H1 (cell line): ENCODE measurements around the gene KRT1. TPM values are rescaled to one million over a fixed set of nuclear protein-coding genes. Genes with fewer than 3 reads are reported as not detected.

Experiments used
- CTCF ChIA-PET: fragments of 300-600 bp; sonication (Branson Sonifier 250); formaldehyde crosslinking; loops from one replicate; lab custom pipeline; 2021; ENCODE audit not compliant: partially characterized antibody; lab: Charles Lee
- POLR2A ChIA-PET: fragments of 300-600 bp; sonication (Branson Sonifier 250); formaldehyde crosslinking; loops from one replicate; lab custom pipeline; 2021; ENCODE audit warnings: inconsistent platforms; ENCODE audit not compliant: partially characterized antibody; lab: Charles Lee
- DNase-seq, 2 experiments: peaks; one replicate each; pipeline versions ENCODE4 v3.0.0 to v3.0.0-alpha.2; 2010 to 2022; ENCODE audit warnings: low spot score in 2 of 2, low read depth in 1 of 2, mixed read lengths in 1 of 2
- FAIRE-seq: peaks from 2 replicates; lab custom pipeline; 2011; peaks lifted over from hg19 to GRCh38; lab: Jason Lieb, UNC
- H2AFZ ChIP-seq: 2 replicates; pipeline ENCODE4 v1.8.1; 2012; ENCODE audit warnings: low read length, inconsistent platforms
- H2AK5ac ChIP-seq: 2 replicates; pipeline ENCODE4 v1.6.1; 2013; ENCODE audit warnings: low read depth, low read length
- H2BK120ac ChIP-seq: replicated peaks from 2 replicates; pipeline ENCODE3; 2013; ENCODE audit warnings: low read depth, low read length, inconsistent platforms
- H2BK12ac ChIP-seq: 2 replicates; pipeline ENCODE4 v1.6.1; 2013; ENCODE audit warnings: low read depth, low read length
- H2BK15ac ChIP-seq: 2 replicates; pipeline ENCODE4 v1.6.1; 2013; ENCODE audit warnings: low read length
- H2BK20ac ChIP-seq: 2 replicates; pipeline ENCODE4 v1.6.1; 2013; ENCODE audit warnings: low read length
- H2BK5ac ChIP-seq: 2 replicates; pipeline ENCODE4 v1.6.1; 2013; ENCODE audit warnings: low read depth, low read length
- H3K14ac ChIP-seq: 2 replicates; pipeline ENCODE4 v1.6.1; 2013; ENCODE audit warnings: inconsistent platforms; ENCODE audit not compliant: insufficient read length
- H3K18ac ChIP-seq: 2 replicates; pipeline ENCODE4 v1.6.1; 2013; ENCODE audit warnings: low read length; ENCODE audit errors: extremely low read depth
- H3K23ac ChIP-seq: 2 replicates; pipeline ENCODE4 v1.6.1; 2013; ENCODE audit warnings: inconsistent platforms; ENCODE audit not compliant: insufficient read length
- H3K23me2 ChIP-seq: 2 replicates; pipeline ENCODE4 v1.6.1; 2013; ENCODE audit warnings: low read depth, low read length
- H3K27ac ChIP-seq: 2 replicates; pipeline ENCODE4 v1.6.1; 2011; ENCODE audit warnings: low read depth, low read length, inconsistent platforms
- H3K27me3 ChIP-seq, 4 experiments: replicated peaks in 1 of 4; 1 replicate in 1 of 4; 2 replicates in 3 of 4; pipeline versions ENCODE4 v1.6.1 to v1.8.1; 2011 to 2013; ENCODE audit warnings: low read length in 3 of 4, mild to moderate bottlenecking in 3 of 4, inconsistent platforms in 2 of 4, mixed read lengths in 2 of 4, moderate library complexity in 1 of 4; ENCODE audit not compliant: control insufficient read depth in 3 of 4, insufficient read depth in 3 of 4; ENCODE audit errors: extremely low read depth in 1 of 4
- H3K36me3 ChIP-seq, 4 experiments: 2 replicates each; pipeline versions ENCODE4 v1.6.1 to v1.8.1; 2011 to 2013; ENCODE audit warnings: mild to moderate bottlenecking in 4 of 4, low read length in 3 of 4, moderate library complexity in 2 of 4, control low read depth in 1 of 4, inconsistent platforms in 1 of 4; ENCODE audit not compliant: insufficient read depth in 4 of 4, control insufficient read depth in 2 of 4
- H3K4ac ChIP-seq: replicated peaks from 2 replicates; pipeline ENCODE3; 2013; ENCODE audit warnings: low read length, low read depth, mixed read lengths, inconsistent platforms; ENCODE audit not compliant: insufficient read length
- H3K4me1 ChIP-seq, 4 experiments: replicated peaks in 1 of 4; 1 replicate in 1 of 4; 2 replicates in 3 of 4; pipeline versions ENCODE4 v1.6.1 to v1.8.1; 2011 to 2013; ENCODE audit warnings: low read length in 3 of 4, inconsistent platforms in 2 of 4, mixed read lengths in 1 of 4; ENCODE audit not compliant: insufficient read depth in 4 of 4, control insufficient read depth in 3 of 4
- H3K4me2 ChIP-seq, 2 experiments: 2 replicates each; pipeline versions ENCODE4 v1.6.1 to v1.8.1; 2011 to 2013; ENCODE audit warnings: low read depth in 2 of 2, low read length in 2 of 2, control low read depth in 1 of 2, inconsistent platforms in 1 of 2, mild to moderate bottlenecking in 1 of 2; ENCODE audit not compliant: insufficient read depth in 1 of 2
- H3K4me3 ChIP-seq, 4 experiments: fragments of 200-600, 300-600 bp in 1 of 4; sonication (generic), shearing (Covaris generic), sonication (Bioruptor Twin) in 1 of 4; 2 replicates each; pipeline versions ENCODE4 v1.5.1 to v1.8.1; 2011 to 2016; ENCODE audit warnings: low read length in 4 of 4, low read depth in 3 of 4, control low read depth in 2 of 4, inconsistent platforms in 2 of 4, mild to moderate bottlenecking in 2 of 4, mixed read lengths in 1 of 4, moderate library complexity in 1 of 4; ENCODE audit not compliant: insufficient read depth in 2 of 4; ENCODE audit errors: extremely low read depth in 1 of 4
- H3K56ac ChIP-seq: replicated peaks from 2 replicates; pipeline ENCODE3; 2013; ENCODE audit warnings: low read depth, mild to moderate bottlenecking, mixed read lengths, low read length, inconsistent platforms; ENCODE audit not compliant: insufficient read length
- H3K79me1 ChIP-seq: 2 replicates; pipeline ENCODE4 v1.6.1; 2013; ENCODE audit warnings: low read depth, low read length, control low read depth
- H3K79me2 ChIP-seq, 2 experiments: 2 replicates each; pipeline versions ENCODE4 v1.6.1 to v1.8.1; 2012 to 2013; ENCODE audit warnings: low read length in 2 of 2, mild to moderate bottlenecking in 2 of 2, inconsistent platforms in 1 of 2; ENCODE audit not compliant: insufficient read depth in 2 of 2, control insufficient read depth in 1 of 2
- H3K9ac ChIP-seq, 4 experiments: replicated peaks in 1 of 4; 1 replicate in 1 of 4; 2 replicates in 3 of 4; pipeline versions ENCODE4 v1.6.1 to v1.8.1; 2011 to 2013; ENCODE audit warnings: low read depth in 3 of 4, low read length in 3 of 4, control low read depth in 2 of 4, mild to moderate bottlenecking in 2 of 4, moderate library complexity in 2 of 4, inconsistent platforms in 1 of 4; ENCODE audit errors: extremely low read depth in 1 of 4
- H3K9me3 ChIP-seq, 2 experiments: 2 replicates each; pipeline versions ENCODE4 v1.6.1 to v1.8.1; 2012 to 2013; ENCODE audit warnings: mild to moderate bottlenecking in 2 of 2, moderate library complexity in 2 of 2, control low read depth in 1 of 2, inconsistent platforms in 1 of 2, low read depth in 1 of 2, low read length in 1 of 2, mixed read lengths in 1 of 2; ENCODE audit not compliant: insufficient read depth in 2 of 2
- H4K20me1 ChIP-seq, 2 experiments: replicated peaks in 1 of 2; 2 replicates each; pipeline versions ENCODE3 to v1.8.1; 2011 to 2013; ENCODE audit warnings: inconsistent platforms in 2 of 2, low read length in 2 of 2, mild to moderate bottlenecking in 1 of 2; ENCODE audit not compliant: insufficient read depth in 2 of 2, control insufficient read depth in 1 of 2
- H4K5ac ChIP-seq: 2 replicates; pipeline ENCODE4 v1.6.1; 2013; ENCODE audit warnings: low read length, low read depth, mixed read lengths, inconsistent platforms; ENCODE audit not compliant: insufficient read length
- H4K8ac ChIP-seq: 2 replicates; pipeline ENCODE4 v1.8.0; 2013; ENCODE audit warnings: mild to moderate bottlenecking, moderate library complexity, low read length, inconsistent platforms; ENCODE audit not compliant: insufficient read depth; ENCODE audit errors: extremely low read depth
- H4K91ac ChIP-seq: replicated peaks from 2 replicates; pipeline ENCODE3; 2013; ENCODE audit warnings: low read length, mixed read lengths, inconsistent platforms; ENCODE audit not compliant: insufficient read length
- EGR1 ChIP-seq: IDR thresholded peaks from 2 replicates; pipeline ENCODE4 v1.6.1; 2011; ENCODE audit warnings: low read depth, low read length, borderline replicate concordance
- MAFK ChIP-seq: IDR thresholded peaks from 2 replicates; pipeline ENCODE4 v1.6.1; 2012; ENCODE audit warnings: low read depth, mild to moderate bottlenecking, improper control_type of control experiment, low read length
- WGBS, 2 experiments: shearing (Covaris generic) in 1 of 2; methylation state at CpG; one replicate each; pipeline versions ENCODE4 v1.1.6 to v1.1.7; 2013 to 2015; ENCODE audit warnings: low lambda C conversion rate in 2 of 2, mixed read lengths in 2 of 2, inconsistent platforms in 1 of 2, low coverage in 1 of 2, missing lambda C conversion rate in 1 of 2; ENCODE audit not compliant: insufficient replicate concordance in 2 of 2, insufficient coverage in 1 of 2, insufficient read length in 1 of 2; ENCODE audit errors: extremely low coverage in 1 of 2, missing lambda C conversion rate in 1 of 2; 5-methylcytosine and 5-hydroxymethylcytosine counted together
- polyA plus RNA-seq, 7 experiments: library from polyadenylated mRNA; depleted of rRNA in 3 of 7; stranded (reverse) in 5 of 7; unstranded in 2 of 7; fragments of >200 nt in 5 of 7; fragments of 200-250 nt in 2 of 7; gene quantifications; 1 replicate in 5 of 7; 2 replicates in 1 of 7; 4 replicates in 1 of 7; pipeline versions ENCODE4 v1.2.1 to v1.2.3, GENCODE V29; 2011 to 2013; ENCODE audit warnings: missing spikeins in 2 of 7, mixed read lengths in 2 of 7
- total RNA-seq: library from RNA; stranded (reverse); fragmentation: NEBNext Ultra II Directional; extraction: Animal tissue kit (Norgen Biotek cat#: 25700); gene quantifications from 2 replicates; pipeline ENCODE4 v1.2.1, GENCODE V29; 2021

KRT1 gene
- total and polyA plus RNA-seq, 2 of the 8 experiments (the other 6 are each of a cell fraction or from before 2014, with no cell fraction given) = not detected

DNA sequence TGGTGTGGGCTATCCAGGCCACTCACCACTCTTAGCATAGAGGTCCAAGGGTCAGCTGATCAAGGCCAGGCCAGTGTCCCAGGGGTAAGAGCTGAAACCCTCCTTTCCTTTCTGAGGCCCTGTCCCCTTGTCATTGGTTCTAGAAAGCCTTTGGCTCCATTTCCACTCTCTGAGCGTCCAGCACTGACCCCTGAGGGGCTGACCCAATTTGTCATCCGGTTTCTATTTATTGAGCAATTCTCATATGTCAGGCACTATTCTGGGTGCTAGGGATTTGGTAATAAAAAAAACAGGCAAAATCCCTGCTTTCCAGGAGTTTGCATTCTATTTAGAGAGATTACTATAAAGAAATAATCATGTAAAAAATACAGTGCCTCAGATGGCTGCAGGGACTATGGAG lies 19.8 kb upstream of the KRT1 start:
- Histone ChIP-seq H4K8ac (no peak overlapping the region), H2BK12ac (no peak overlapping the region), H2BK5ac (no peak overlapping the region), H2BK120ac (no peak overlapping the region), H3K4ac (no peak overlapping the region), H3K23ac (no peak overlapping the region), H3K9ac (no peak overlapping the region), H3K4me2 (no peak overlapping the region), H2BK20ac (no peak overlapping the region), H2AK5ac (no peak overlapping the region), H3K36me3 (no peaks in the 10 kb centered on the region), H3K4me3 (no peak overlapping the region), H3K9me3 (no peaks in the 10 kb centered on the region), H3K56ac (no peak overlapping the region), H2AFZ (no peak overlapping the region), H3K79me2 (no peaks in the 10 kb centered on the region), H4K5ac (no peak overlapping the region), H4K20me1 (no peaks in the 10 kb centered on the region), H3K4me1 (no peaks in the 10 kb centered on the region; a peak in 1 of 7 replicates), H3K18ac (no peak overlapping the region), H3K79me1 (no peaks in the 10 kb centered on the region; the same call in 1 of the 2 replicates), H3K14ac (no peak overlapping the region), H3K27me3 (no peaks in the 10 kb centered on the region; a peak in 1 of 7 replicates), H2BK15ac (no peak overlapping the region), H3K27ac (no peak overlapping the region), H3K23me2 (peaks cover 4% of the 10 kb centered on the region; the same call in 1 of the 2 replicates), H4K91ac (no peak overlapping the region)
- ChIA-PET POLR2A (no interaction called here), CTCF (interaction anchor here (1.2 to 1.6 kb wide), 2 partner anchors 15 to 118 kb away, joined by 3 to 4 read pairs; no protein-coding TSS in a partner anchor)
- 89% methylated on average over 2 of the region's 2 CpGs; no CpG with 5 or more reads in 1 of the 2 experiments for WGBS, 2 experiments
- FAIRE-seq (no peak), DNase-seq (no peak)
- TF ChIP-seq EGR1 (no peak), MAFK (no peak)
